ENCODE results near the gene FSTL5.

The FSTL5 gene

DNA sequence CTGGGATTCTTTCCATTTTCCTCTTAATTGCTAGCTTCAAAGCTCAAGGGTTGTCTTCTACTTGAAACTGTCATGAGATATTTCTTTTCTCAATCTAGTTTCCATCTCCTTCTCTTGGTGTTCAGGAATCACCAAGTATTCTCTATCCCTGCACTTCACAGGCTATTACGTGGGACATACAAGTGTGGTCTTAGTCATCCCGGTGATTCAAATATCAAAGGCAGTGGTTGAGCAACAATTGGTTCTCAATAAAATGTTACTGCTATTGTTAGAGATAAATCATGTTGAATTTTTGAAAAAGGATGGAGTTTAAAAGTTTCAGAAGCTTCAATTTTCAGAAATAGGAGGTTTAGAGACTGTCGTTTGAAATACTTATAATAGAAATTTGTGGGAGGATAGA, 812.9 kb downstream of the FSTL5 start:
- Histone ChIP-seq H4K8ac (ENCODE audit: low read depth, low read length) (no peak overlapping the region), H3K4me3 (ENCODE audit: low read length in 2 of 2) (no peak overlapping the region), H4K91ac (ENCODE audit: low read depth, low read length, poor library complexity) (no peak overlapping the region), H3K79me1 (ENCODE audit: low read depth, low read length) (no peaks in the 10 kb centered on the region), H2BK15ac (ENCODE audit: low read length) (no peak overlapping the region), H3K27ac (replicated peaks; ENCODE audit: low read length) (no peak overlapping the region), H2AK5ac (ENCODE audit: low read depth, low read length) (no peak overlapping the region), H3K36me3 (replicated peaks in 1 of 2; ENCODE audit: control insufficient read depth in 2 of 2, insufficient read depth in 2 of 2, low read length in 2 of 2) (no peaks in the 10 kb centered on the region), H3K4ac (ENCODE audit: low read length) (no peak overlapping the region), H2BK120ac (ENCODE audit: low read depth, low read length) (no peak overlapping the region), H3K9ac (ENCODE audit: low read depth, low read length, poor library complexity) (no peak overlapping the region), H3K18ac (ENCODE audit: low read length) (no peak overlapping the region), H2BK12ac (ENCODE audit: low read length) (no peak overlapping the region), H3K23ac (ENCODE audit: low read depth, low read length, poor library complexity) (no peak overlapping the region), H3K14ac (ENCODE audit: low read length) (no peak overlapping the region), H2AFZ (ENCODE audit: low read length) (no peak overlapping the region), H3K27me3 (ENCODE audit: control insufficient read depth in 3 of 3, insufficient read depth in 3 of 3, low read depth in 1 of 3, low read length in 3 of 3) (no peaks in the 10 kb centered on the region), H2BK5ac (ENCODE audit: low read length) (no peak overlapping the region), H3K4me2 (ENCODE audit: insufficient read depth, low read length, poor library complexity, severe bottlenecking) (no peak overlapping the region), H3K9me3 (replicated peaks in 1 of 2; ENCODE audit: control insufficient read depth in 2 of 2, insufficient read depth in 1 of 2, low read depth in 1 of 2, low read length in 2 of 2) (peaks cover 0 to 2% of the 10 kb centered on the region in 2 donors), H3K4me1 (ENCODE audit: control insufficient read depth in 2 of 2, insufficient read depth in 1 of 2, low read depth in 1 of 2, low read length in 2 of 2) (no peaks in the 10 kb centered on the region)
- DNase-seq (ENCODE audit: low spot score): no peak
- WGBS, 2 donors (ENCODE audit: extremely low coverage in 2 of 2, insufficient read length in 2 of 2, insufficient replicate concordance in 1 of 2): no CpG with 5 or more reads among the region's 3 CpGs

DNA sequence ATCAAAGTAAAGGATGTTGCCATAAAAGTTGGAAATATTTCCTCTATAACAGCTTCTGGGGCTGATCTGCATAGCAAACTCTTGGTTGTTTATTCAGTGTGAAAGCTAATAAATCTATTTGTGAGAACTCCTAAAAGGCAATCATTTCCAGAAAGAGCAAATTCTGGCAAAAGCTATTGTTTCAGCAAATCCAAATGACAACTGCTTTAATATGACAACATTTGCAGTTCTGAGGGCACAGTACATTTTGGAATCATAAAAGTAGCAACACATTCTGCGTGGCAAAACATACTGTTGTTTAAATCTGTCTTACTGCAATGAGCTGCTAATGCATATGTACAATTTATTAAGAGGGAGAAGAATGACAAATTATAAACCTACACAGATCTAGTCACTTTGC, 818.1 kb downstream of the FSTL5 start:
- Histone ChIP-seq H3K79me1 (ENCODE audit: low read depth, low read length) (no peaks in the 10 kb centered on the region), H3K36me3 (replicated peaks in 1 of 2; ENCODE audit: control insufficient read depth in 2 of 2, insufficient read depth in 2 of 2, low read length in 2 of 2) (no peaks in the 10 kb centered on the region), H3K4me2 (ENCODE audit: insufficient read depth, low read length, poor library complexity, severe bottlenecking) (no peak overlapping the region), H3K18ac (ENCODE audit: low read length) (no peak overlapping the region), H2AK5ac (ENCODE audit: low read depth, low read length) (no peak overlapping the region), H3K4me3 (ENCODE audit: low read length in 2 of 2) (no peak overlapping the region), H2BK5ac (ENCODE audit: low read length) (no peak overlapping the region), H2AFZ (ENCODE audit: low read length) (no peak overlapping the region), H3K23ac (ENCODE audit: low read depth, low read length, poor library complexity) (no peak overlapping the region), H2BK120ac (ENCODE audit: low read depth, low read length) (no peak overlapping the region), H3K27ac (replicated peaks; ENCODE audit: low read length) (no peak overlapping the region), H4K91ac (ENCODE audit: low read depth, low read length, poor library complexity) (no peak overlapping the region), H2BK15ac (ENCODE audit: low read length) (no peak overlapping the region), H3K27me3 (ENCODE audit: control insufficient read depth in 3 of 3, insufficient read depth in 3 of 3, low read depth in 1 of 3, low read length in 3 of 3) (no peaks in the 10 kb centered on the region), H3K14ac (ENCODE audit: low read length) (no peak overlapping the region), H3K9me3 (replicated peaks in 1 of 2; ENCODE audit: control insufficient read depth in 2 of 2, insufficient read depth in 1 of 2, low read depth in 1 of 2, low read length in 2 of 2) (peaks cover 0 to 2% of the 10 kb centered on the region in 2 donors), H3K9ac (ENCODE audit: low read depth, low read length, poor library complexity) (no peak overlapping the region), H4K8ac (ENCODE audit: low read depth, low read length) (no peak overlapping the region), H3K4me1 (ENCODE audit: control insufficient read depth in 2 of 2, insufficient read depth in 1 of 2, low read depth in 1 of 2, low read length in 2 of 2) (no peaks in the 10 kb centered on the region), H2BK12ac (ENCODE audit: low read length) (no peak overlapping the region), H3K4ac (ENCODE audit: low read length) (no peak overlapping the region)
- no peak for DNase-seq (ENCODE audit: low spot score)
- no CpG with 5 or more reads among the region's 1 CpG for WGBS, 2 donors (ENCODE audit: extremely low coverage in 2 of 2, insufficient read length in 2 of 2, insufficient replicate concordance in 1 of 2)

DNA sequence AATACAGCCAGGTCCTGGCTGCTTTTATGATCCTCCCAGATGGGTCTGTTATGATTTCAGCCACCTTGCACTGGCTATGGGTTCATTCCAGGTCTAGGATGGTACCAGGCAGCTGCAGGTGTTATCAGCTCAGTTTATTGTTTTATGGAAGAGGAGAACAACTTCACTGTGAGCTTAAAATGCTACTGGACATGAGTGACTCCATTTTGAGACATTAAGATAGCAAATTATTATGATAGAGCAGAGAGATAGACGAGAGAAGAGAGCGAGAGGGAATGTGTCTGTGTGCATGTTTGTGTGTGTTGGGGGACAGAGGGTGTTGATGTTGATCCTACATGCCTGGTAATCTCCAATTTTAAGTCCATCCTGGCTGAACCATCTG, 820.2 kb downstream of the FSTL5 start:
- Histone ChIP-seq H2AK5ac (ENCODE audit: low read depth, low read length) (no peak overlapping the region), H4K91ac (ENCODE audit: low read depth, low read length, poor library complexity) (no peak overlapping the region), H3K4ac (ENCODE audit: low read length) (no peak overlapping the region), H3K27me3 (ENCODE audit: control insufficient read depth in 3 of 3, insufficient read depth in 3 of 3, low read depth in 1 of 3, low read length in 3 of 3) (no peaks in the 10 kb centered on the region), H4K8ac (ENCODE audit: low read depth, low read length) (no peak overlapping the region), H2BK5ac (ENCODE audit: low read length) (no peak overlapping the region), H3K36me3 (replicated peaks in 1 of 2; ENCODE audit: control insufficient read depth in 2 of 2, insufficient read depth in 2 of 2, low read length in 2 of 2) (no peaks in the 10 kb centered on the region), H3K9me3 (replicated peaks in 1 of 2; ENCODE audit: control insufficient read depth in 2 of 2, insufficient read depth in 1 of 2, low read depth in 1 of 2, low read length in 2 of 2) (no peaks in the 10 kb centered on the region), H3K9ac (ENCODE audit: low read depth, low read length, poor library complexity) (no peak overlapping the region), H3K27ac (replicated peaks; ENCODE audit: low read length) (no peak overlapping the region), H3K4me1 (ENCODE audit: control insufficient read depth in 2 of 2, insufficient read depth in 1 of 2, low read depth in 1 of 2, low read length in 2 of 2) (no peaks in the 10 kb centered on the region), H3K79me1 (ENCODE audit: low read depth, low read length) (no peaks in the 10 kb centered on the region), H3K18ac (ENCODE audit: low read length) (no peak overlapping the region), H3K14ac (ENCODE audit: low read length) (no peak overlapping the region), H2BK15ac (ENCODE audit: low read length) (no peak overlapping the region), H2AFZ (ENCODE audit: low read length) (no peak overlapping the region), H2BK120ac (ENCODE audit: low read depth, low read length) (no peak overlapping the region), H3K4me3 (ENCODE audit: low read length in 2 of 2) (no peak overlapping the region), H2BK12ac (ENCODE audit: low read length) (no peak overlapping the region), H3K23ac (ENCODE audit: low read depth, low read length, poor library complexity) (no peak overlapping the region), H3K4me2 (ENCODE audit: insufficient read depth, low read length, poor library complexity, severe bottlenecking) (no peak overlapping the region)
- no CpG with 5 or more reads among the region's 2 CpGs for WGBS, 2 donors (ENCODE audit: extremely low coverage in 2 of 2, insufficient read length in 2 of 2, insufficient replicate concordance in 1 of 2)
- DNase-seq (ENCODE audit: low spot score): no peak

GRCh38 chr4:161342881-161343568, 820.8 kb downstream of the FSTL5 start:
- Histone ChIP-seq H3K9ac (ENCODE audit: low read depth, low read length, poor library complexity) (no peak overlapping the region), H2AFZ (ENCODE audit: low read length) (no peak overlapping the region), H3K14ac (ENCODE audit: low read length) (no peak overlapping the region), H3K4ac (ENCODE audit: low read length) (no peak overlapping the region), H4K8ac (ENCODE audit: low read depth, low read length) (no peak overlapping the region), H3K4me1 (ENCODE audit: control insufficient read depth in 2 of 2, insufficient read depth in 1 of 2, low read depth in 1 of 2, low read length in 2 of 2) (no peaks in the 10 kb centered on the region), H2BK12ac (ENCODE audit: low read length) (no peak overlapping the region), H3K79me1 (ENCODE audit: low read depth, low read length) (no peaks in the 10 kb centered on the region), H4K91ac (ENCODE audit: low read depth, low read length, poor library complexity) (no peak overlapping the region), H3K18ac (ENCODE audit: low read length) (no peak overlapping the region), H2BK120ac (ENCODE audit: low read depth, low read length) (no peak overlapping the region), H2AK5ac (ENCODE audit: low read depth, low read length) (no peak overlapping the region), H3K27me3 (ENCODE audit: control insufficient read depth in 3 of 3, insufficient read depth in 3 of 3, low read depth in 1 of 3, low read length in 3 of 3) (no peaks in the 10 kb centered on the region), H2BK15ac (ENCODE audit: low read length) (no peak overlapping the region), H2BK5ac (ENCODE audit: low read length) (no peak overlapping the region), H3K4me3 (ENCODE audit: low read length in 2 of 2) (no peak overlapping the region), H3K36me3 (replicated peaks in 1 of 2; ENCODE audit: control insufficient read depth in 2 of 2, insufficient read depth in 2 of 2, low read length in 2 of 2) (no peaks in the 10 kb centered on the region), H3K23ac (ENCODE audit: low read depth, low read length, poor library complexity) (no peak overlapping the region), H3K9me3 (replicated peaks in 1 of 2; ENCODE audit: control insufficient read depth in 2 of 2, insufficient read depth in 1 of 2, low read depth in 1 of 2, low read length in 2 of 2) (no peaks in the 10 kb centered on the region), H3K4me2 (ENCODE audit: insufficient read depth, low read length, poor library complexity, severe bottlenecking) (no peak overlapping the region), H3K27ac (replicated peaks; ENCODE audit: low read length) (no peak overlapping the region)
- DNase-seq (ENCODE audit: low spot score): no peak
- no CpG with 5 or more reads among the region's 6 CpGs for WGBS, 2 donors (ENCODE audit: extremely low coverage in 2 of 2, insufficient read length in 2 of 2, insufficient replicate concordance in 1 of 2)

Data from neuronal stem cell (in vitro differentiated cells).